ENCODE data around the gene TXNDC11. TPM values are rescaled to one million over a fixed set of nuclear protein-coding genes. Genes with fewer than 3 reads are reported as not detected.

TXNDC11 gene
- total and polyA plus RNA-seq, 10 of the 15 experiments (the other 5 are each of a cell fraction or from before 2014, with no cell fraction given): 1.7 to 86.7 (median 54.4) TPM

GRCh38 chr16:11650641-11651591, 91.7 kb downstream of the TXNDC11 start:
- FAIRE-seq (no peak), ATAC-seq (no peak), DNase-seq (ENCODE audit: low read depth, low spot score) (no peak)
- Histone ChIP-seq H3K27me3 (replicated peaks in 1 of 2; ENCODE audit: control insufficient read depth in 2 of 2, insufficient read depth in 2 of 2, low read length in 1 of 2) (no peaks in the 10 kb centered on the region), H3K4me1 (ENCODE audit: control insufficient read depth, insufficient read depth, low read length) (peaks cover 7% of the 10 kb centered on the region), H4K20me1 (ENCODE audit: control insufficient read depth, insufficient read depth) (no peaks in the 10 kb centered on the region), H3K4me2 (ENCODE audit: control insufficient read depth, insufficient read depth) (no peak overlapping the region), H3K27ac (ENCODE audit: control insufficient read depth, insufficient read depth) (no peak overlapping the region), H3K4me3 (no peak overlapping the region), H2AFZ (ENCODE audit: control insufficient read depth, low read depth, low read length) (no peak overlapping the region; the same call in 1 of the 2 replicates), H3K79me2 (ENCODE audit: control insufficient read depth, insufficient read depth, low read length) (no peaks in the 10 kb centered on the region), H3K9ac (ENCODE audit: control insufficient read depth, insufficient read depth, low read length) (no peak overlapping the region), H3K9me3 (replicated peaks; ENCODE audit: control insufficient read depth, insufficient read depth, low read length) (no peaks in the 10 kb centered on the region), H3K36me3 (ENCODE audit: control insufficient read depth in 2 of 2, insufficient read depth in 2 of 2, low read length in 1 of 2) (no peaks in the 10 kb centered on the region)
- BruUV-seq (replicated peaks): no TSS peak
- intact Hi-C loops (cut with micrococcal nuclease; ENCODE audit: unreplicated experiment) (no loop called here), in situ Hi-C loops (cut with MboI) (loop anchor here (25.0 kb wide), 1 partner anchor 689 kb away; no protein-coding TSS in a partner anchor)
- ChIA-PET RAD21 (ENCODE audit: unreplicated experiment) (interaction anchor here (0.9 kb wide), 1 partner anchor 33 kb away, joined by 3 read pairs; no protein-coding TSS in a partner anchor), POLR2A (interaction anchor here (0.6 kb wide), 1 partner anchor 408 kb away, joined by 3 read pairs; no protein-coding TSS in a partner anchor), SMC1A (ENCODE audit: uncharacterized antibody, unreplicated experiment) (interaction anchor here (0.9 to 1.4 kb wide), 3 partner anchors 38 to 244 kb away, joined by 3 to 5 read pairs (median 3); no protein-coding TSS in a partner anchor), CTCF (interaction anchor here (0.6 to 1.3 kb wide), 3 partner anchors 63 to 119 kb away, joined by 3 read pairs; no protein-coding TSS in a partner anchor)
- WGBS (ENCODE audit: insufficient coverage, insufficient replicate concordance, low lambda C conversion rate, missing lambda C conversion rate): 54% methylated on average over 18 of the region's 18 CpGs
- TF ChIP-seq BCLAF1 (IDR thresholded peaks at IDR 0.05): no peak
- TF ChIP-seq TARDBP (IDR thresholded peaks at IDR 0.05; ENCODE audit: borderline replicate concordance): no peak
- TF ChIP-seq RCOR1 (conservative IDR thresholded peaks at IDR 0.05; ENCODE audit: low read depth, low read length): no peak
- no peak for TF ChIP-seq SMAD5 (IDR thresholded peaks at IDR 0.05; ENCODE audit: low read depth)
- no peak for TF ChIP-seq ZBTB33 (IDR thresholded peaks at IDR 0.05)
- no peak for TF ChIP-seq EGR1 (IDR thresholded peaks at IDR 0.05; ENCODE audit: borderline replicate concordance in 1 of 2, low read depth in 2 of 2, low read length in 2 of 2)
- TF ChIP-seq YBX1 (IDR thresholded peaks at IDR 0.05): no peak
- TF ChIP-seq HSF1 (IDR thresholded peaks at IDR 0.05; ENCODE audit: low read depth, low read length): no peak
- no peak for TF ChIP-seq IRF5 (IDR thresholded peaks at IDR 0.05; ENCODE audit: borderline replicate concordance)
- TF ChIP-seq HDGF (IDR thresholded peaks at IDR 0.05): no peak
- no peak for TF ChIP-seq USF1 (IDR thresholded peaks at IDR 0.05; ENCODE audit: borderline replicate concordance, extremely low read length, insufficient read depth, low read depth, low read length)
- TF ChIP-seq ZNF217 (IDR thresholded peaks at IDR 0.05): no peak
- no peak for TF ChIP-seq ESRRA (IDR thresholded peaks at IDR 0.05; ENCODE audit: low read length)
